Measurements from ENCODE around the gene PPP1R27.

- no peak for TF ChIP-seq EZH2 (IDR thresholded peaks at IDR 0.05; ENCODE audit: low read length)
- TF ChIP-seq, protein P1, sequence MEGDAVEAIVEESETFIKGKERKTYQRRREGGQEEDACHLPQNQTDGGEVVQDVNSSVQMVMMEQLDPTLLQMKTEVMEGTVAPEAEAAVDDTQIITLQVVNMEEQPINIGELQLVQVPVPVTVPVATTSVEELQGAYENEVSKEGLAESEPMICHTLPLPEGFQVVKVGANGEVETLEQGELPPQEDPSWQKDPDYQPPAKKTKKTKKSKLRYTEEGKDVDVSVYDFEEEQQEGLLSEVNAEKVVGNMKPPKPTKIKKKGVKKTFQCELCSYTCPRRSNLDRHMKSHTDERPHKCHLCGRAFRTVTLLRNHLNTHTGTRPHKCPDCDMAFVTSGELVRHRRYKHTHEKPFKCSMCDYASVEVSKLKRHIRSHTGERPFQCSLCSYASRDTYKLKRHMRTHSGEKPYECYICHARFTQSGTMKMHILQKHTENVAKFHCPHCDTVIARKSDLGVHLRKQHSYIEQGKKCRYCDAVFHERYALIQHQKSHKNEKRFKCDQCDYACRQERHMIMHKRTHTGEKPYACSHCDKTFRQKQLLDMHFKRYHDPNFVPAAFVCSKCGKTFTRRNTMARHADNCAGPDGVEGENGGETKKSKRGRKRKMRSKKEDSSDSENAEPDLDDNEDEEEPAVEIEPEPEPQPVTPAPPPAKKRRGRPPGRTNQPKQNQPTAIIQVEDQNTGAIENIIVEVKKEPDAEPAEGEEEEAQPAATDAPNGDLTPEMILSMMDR (optimal IDR thresholded peaks at IDR 0.05 in 1 of 3, IDR thresholded peaks at IDR 0.05 in 1 of 3, conservative IDR thresholded peaks at IDR 0.05 in 1 of 3; ENCODE audit: extremely low read depth in 1 of 3, insufficient read depth in 2 of 3, low read length in 3 of 3), result no peak
These were observed 17.4 kb upstream of the PPP1R27 start for GRCh38 chr17:81852237-81852636.

All from keratinocyte (primary cell).